SK-N-SH treated with all-trans-retinoic acid at 6 μM for 48 hours (cell line): ENCODE data around the gene GPC6.

Experiments
- ARNTL ChIP-seq: fragments of 450-650 bp; formaldehyde crosslinking; IDR thresholded peaks from 2 replicates; pipeline ENCODE4 v1.5.0; 2020; ENCODE audit warnings: low read depth, mild to moderate bottlenecking, moderate library complexity, borderline replicate concordance
- CSDC2 ChIP-seq: fragments of 250-450 bp; sonication (Bioruptor Pico); IDR thresholded peaks from 2 replicates; pipeline ENCODE4 v1.5.0; 2020; ENCODE audit warnings: mild to moderate bottlenecking, moderate library complexity
- RARB ChIP-seq: fragments of 250-450 bp; sonication (Bioruptor Pico); IDR thresholded peaks from 2 replicates; pipeline ENCODE4 v1.8.0; 2021; ENCODE audit warnings: mild to moderate bottlenecking, moderate library complexity
- ZFP3 ChIP-seq: fragments of 250-450 bp; sonication (Bioruptor Pico); IDR thresholded peaks from 2 replicates; pipeline ENCODE4 v1.5.0; 2020; ENCODE audit warnings: mild to moderate bottlenecking, moderate library complexity
- ZFP30 ChIP-seq: fragments of 450-650 bp; formaldehyde crosslinking; IDR thresholded peaks from 2 replicates; pipeline ENCODE4 v1.5.0; 2022; ENCODE audit warnings: mild to moderate bottlenecking, moderate library complexity
- ZNF565 ChIP-seq: fragments of 450-650 bp; formaldehyde crosslinking; conservative IDR thresholded peaks from 2 replicates; pipeline ENCODE4 v1.5.0; 2020; ENCODE audit warnings: low read depth, mild to moderate bottlenecking, moderate library complexity
- ZNF8 ChIP-seq: fragments of 450-650 bp; formaldehyde crosslinking; IDR thresholded peaks from 2 replicates; pipeline ENCODE4 v1.5.0; 2020; ENCODE audit warnings: mild to moderate bottlenecking, moderate library complexity
- TF ChIP-seq, protein P1 (sequence below): fragments of 250-450 bp; sonication (Bioruptor Pico); IDR thresholded peaks from 2 replicates; pipeline ENCODE4 v1.8.0; 2020; ENCODE audit warnings: mild to moderate bottlenecking, moderate library complexity, borderline replicate concordance

DNA sequence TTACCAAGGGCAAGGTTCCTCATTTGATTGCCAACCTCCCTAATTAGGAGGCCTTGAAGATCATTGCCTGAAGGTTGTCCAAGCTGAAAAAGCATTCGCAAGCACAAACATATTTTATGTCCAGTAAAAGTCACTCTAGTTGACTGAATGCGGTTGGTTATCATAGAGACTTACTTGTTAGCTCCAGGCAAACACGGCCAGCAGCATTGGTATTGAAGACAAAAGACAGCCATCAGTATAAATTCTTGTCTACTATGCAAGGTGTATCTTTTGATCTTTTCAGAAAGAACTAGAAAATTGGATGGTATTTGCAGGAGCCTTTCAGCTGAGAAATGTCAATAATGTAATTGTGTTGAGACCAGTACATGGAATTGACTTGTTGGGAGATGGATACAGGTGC is 129.9 kb downstream of the GPC6 start:
- no peak for TF ChIP-seq ZFP30
- no peak for TF ChIP-seq ZNF565 (CRISPR knock-in tag)
- no peak for TF ChIP-seq ZNF8 (CRISPR knock-in tag)
- TF ChIP-seq CSDC2, result no peak
- TF ChIP-seq, protein P1, sequence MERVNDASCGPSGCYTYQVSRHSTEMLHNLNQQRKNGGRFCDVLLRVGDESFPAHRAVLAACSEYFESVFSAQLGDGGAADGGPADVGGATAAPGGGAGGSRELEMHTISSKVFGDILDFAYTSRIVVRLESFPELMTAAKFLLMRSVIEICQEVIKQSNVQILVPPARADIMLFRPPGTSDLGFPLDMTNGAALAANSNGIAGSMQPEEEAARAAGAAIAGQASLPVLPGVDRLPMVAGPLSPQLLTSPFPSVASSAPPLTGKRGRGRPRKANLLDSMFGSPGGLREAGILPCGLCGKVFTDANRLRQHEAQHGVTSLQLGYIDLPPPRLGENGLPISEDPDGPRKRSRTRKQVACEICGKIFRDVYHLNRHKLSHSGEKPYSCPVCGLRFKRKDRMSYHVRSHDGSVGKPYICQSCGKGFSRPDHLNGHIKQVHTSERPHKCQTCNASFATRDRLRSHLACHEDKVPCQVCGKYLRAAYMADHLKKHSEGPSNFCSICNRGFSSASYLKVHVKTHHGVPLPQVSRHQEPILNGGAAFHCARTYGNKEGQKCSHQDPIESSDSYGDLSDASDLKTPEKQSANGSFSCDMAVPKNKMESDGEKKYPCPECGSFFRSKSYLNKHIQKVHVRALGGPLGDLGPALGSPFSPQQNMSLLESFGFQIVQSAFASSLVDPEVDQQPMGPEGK (CRISPR knock-in tag), result no peak
- no peak for TF ChIP-seq ARNTL (CRISPR knock-in tag)
- TF ChIP-seq ZFP3 (CRISPR knock-in tag), result no peak
- TF ChIP-seq RARB (CRISPR knock-in tag), result no peak
